ENCODE measurements around the gene CRIP1.

Gene CRIP1

GRCh38 chr14:105450864-105451720 is 35.6 kb upstream of the CRIP1 start:
- no peak for DNase-seq

- no peak for DNase-seq
Observed at GRCh38 chr14:105452963-105453362, 33.7 kb upstream of the CRIP1 start.

- no peak for DNase-seq
Observed at GRCh38 chr14:105453847-105454246, 32.8 kb upstream of the CRIP1 start.

- no peak for DNase-seq
Observed at GRCh38 chr14:105455086-105455640, 31.5 kb upstream of the CRIP1 start.

- no peak for DNase-seq
Observed at GRCh38 chr14:105455766-105456660, 30.7 kb upstream of the CRIP1 start.

- no peak for DNase-seq
Observed at GRCh38 chr14:105456736-105457617, 29.7 kb upstream of the CRIP1 start.

- no peak for DNase-seq
Observed at GRCh38 chr14:105458010-105458409, 28.7 kb upstream of the CRIP1 start.

- DNase-seq, result no peak
Observed at GRCh38 chr14:105458571-105458970, 28.1 kb upstream of the CRIP1 start.

GRCh38 chr14:105460116-105460515 is 26.6 kb upstream of the CRIP1 start:
- DNase-seq, result no peak

- no peak for DNase-seq
Observed at GRCh38 chr14:105460616-105461015, 26.1 kb upstream of the CRIP1 start.

- DNase-seq, result no peak
Observed at GRCh38 chr14:105461903-105462302, 24.8 kb upstream of the CRIP1 start.

- DNase-seq, result no peak
Observed at GRCh38 chr14:105464501-105464900, 22.2 kb upstream of the CRIP1 start.

GRCh38 chr14:105465209-105466031 is 21.3 kb upstream of the CRIP1 start:
- no peak for DNase-seq

- no peak for DNase-seq
Observed at GRCh38 chr14:105466531-105467248, 20.0 kb upstream of the CRIP1 start.

GRCh38 chr14:105467249-105467941 is 19.3 kb upstream of the CRIP1 start:
- no peak for DNase-seq

- DNase-seq, result no peak
Observed at GRCh38 chr14:105467942-105468471, 18.7 kb upstream of the CRIP1 start.

GRCh38 chr14:105468621-105469241 is 18.0 kb upstream of the CRIP1 start:
- DNase-seq, result no peak

- DNase-seq, result no peak
Observed at GRCh38 chr14:105469456-105470349, 17.0 kb upstream of the CRIP1 start.
